ENCODE measurements around the gene LYSMD2.
"Not testable (repeated sequence)": the region's sequence is repeated elsewhere in the genome, so short reads cannot be mapped to it uniquely, and the experiment has no call there.

LYSMD2 gene, protein sequence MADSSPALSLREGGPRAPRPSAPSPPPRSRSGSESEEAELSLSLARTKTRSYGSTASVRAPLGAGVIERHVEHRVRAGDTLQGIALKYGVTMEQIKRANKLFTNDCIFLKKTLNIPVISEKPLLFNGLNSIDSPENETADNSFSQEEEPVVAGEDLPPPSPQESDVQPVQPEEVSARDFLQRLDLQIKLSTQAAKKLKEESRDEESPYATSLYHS

DNA sequence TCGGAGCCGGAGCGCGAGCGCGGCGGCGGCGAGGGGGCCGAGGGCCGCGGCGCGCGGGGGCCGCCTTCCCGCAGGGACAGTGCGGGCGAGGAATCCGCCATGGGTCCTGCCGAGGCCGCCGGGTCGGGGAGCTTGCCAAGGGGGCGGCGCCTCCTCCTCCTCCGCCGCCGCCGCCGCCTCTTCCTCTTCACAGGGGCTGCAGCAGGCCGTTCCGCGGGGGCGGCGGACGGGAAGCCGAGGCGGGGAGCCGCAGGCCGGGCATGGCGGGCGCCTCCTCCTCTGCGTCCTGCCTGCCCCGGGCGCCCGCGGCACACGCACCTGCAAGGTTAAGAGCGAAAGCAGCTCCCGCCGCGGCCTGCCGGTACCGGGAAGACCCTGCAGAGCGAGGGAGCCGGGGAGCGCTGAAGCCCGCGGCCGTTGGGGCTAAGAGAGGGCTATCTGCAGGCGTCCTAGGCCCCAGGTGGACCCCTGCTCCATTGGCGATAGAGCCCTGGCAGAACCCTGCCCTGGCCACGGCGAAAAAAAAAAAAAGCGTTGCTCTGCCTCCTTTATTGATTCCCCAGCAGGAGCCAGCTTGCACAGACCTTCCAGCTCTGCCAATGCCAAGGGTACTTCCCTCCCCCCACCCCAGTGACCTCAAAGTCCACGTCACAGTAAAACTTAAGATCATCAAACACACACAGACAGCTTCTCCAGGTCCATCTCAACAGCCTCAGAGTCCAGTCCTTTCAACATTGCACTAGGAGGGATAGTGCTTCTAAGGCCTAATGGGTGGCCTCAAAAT, at the start of gene LYSMD2:
Gene LYSMD2 (minus strand): TSS at position 134 of the 784 bp plus-strand sequence. CDS start 33 bp downstream, at position 101.
- H3K4me3 Mint-ChIP-seq: peak within 1 kb of the TSS; percentile 94
- peak within 1 kb of the TSS; percentile 96 for H3K27ac Mint-ChIP-seq
- peaks cover 52% of the 10 kb centered on the region for H3K4me1 Mint-ChIP-seq (ENCODE audit: low read depth)
- H3K27me3 Mint-ChIP-seq: no peaks in the 10 kb centered on the region
- H3K36me3 Mint-ChIP-seq: peaks cover 7% of the 10 kb centered on the region
- H3K9me3 Mint-ChIP-seq (ENCODE audit: low read depth): no peaks in the 10 kb centered on the region

DNA sequence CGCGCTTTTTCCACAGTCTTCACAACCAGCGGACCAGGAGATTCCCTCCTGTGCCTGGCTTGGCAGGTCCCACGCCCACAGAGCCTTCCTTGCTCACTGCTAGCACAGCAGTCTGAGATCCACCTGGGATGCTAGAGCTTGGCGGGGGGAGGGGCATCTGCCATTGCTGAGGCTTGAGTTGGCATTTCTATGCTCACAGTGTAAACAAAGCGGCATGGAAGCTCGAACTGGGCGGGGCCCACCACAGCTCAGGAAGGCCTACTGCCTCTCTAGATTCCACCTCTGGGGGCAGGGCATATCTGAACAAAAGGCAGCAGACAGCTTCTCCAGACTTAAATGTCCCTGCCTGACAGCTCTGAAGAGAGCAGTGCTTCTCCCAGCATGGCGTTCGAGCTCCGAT, 49.7 kb upstream of the LYSMD2 start:
- not testable (repeated sequence) for H3K27ac Mint-ChIP-seq; H3K9me3 Mint-ChIP-seq (ENCODE audit: low read depth); H3K4me3 Mint-ChIP-seq; H3K27me3 Mint-ChIP-seq; H3K4me1 Mint-ChIP-seq (ENCODE audit: low read depth)
- peaks cover 18% of the 10 kb centered on the region for H3K36me3 Mint-ChIP-seq

DNA sequence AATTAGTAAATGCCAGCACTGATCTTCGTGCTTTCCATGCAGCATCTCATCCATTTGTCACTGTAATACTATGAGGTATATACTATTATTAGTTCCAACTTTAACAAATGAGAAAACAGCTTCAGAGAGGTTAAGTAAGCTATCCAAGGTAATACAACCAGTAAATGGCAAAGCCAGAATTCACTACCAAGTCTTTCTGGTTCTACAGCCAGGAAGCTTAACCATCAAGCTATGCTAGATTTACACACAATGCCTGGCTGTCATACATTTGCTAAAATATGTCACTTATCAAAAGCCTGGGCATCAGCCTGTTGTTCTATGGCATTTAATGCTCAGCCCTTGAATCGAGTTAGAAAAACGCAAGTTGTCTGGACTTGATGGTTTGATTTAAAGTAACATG, 46.5 kb upstream of the LYSMD2 start:
- no peaks in the 10 kb centered on the region for H3K9me3 Mint-ChIP-seq (ENCODE audit: low read depth)
- no peak overlapping the region for H3K4me3 Mint-ChIP-seq
- no peaks in the 10 kb centered on the region for H3K4me1 Mint-ChIP-seq (ENCODE audit: low read depth)
- no peaks in the 10 kb centered on the region for H3K27me3 Mint-ChIP-seq
- H3K36me3 Mint-ChIP-seq: peaks cover 31% of the 10 kb centered on the region
- H3K27ac Mint-ChIP-seq: no peak overlapping the region

GRCh38 chr15:51782357-51782896, 45.0 kb upstream of the LYSMD2 start:
- no peaks in the 10 kb centered on the region for H3K9me3 Mint-ChIP-seq (ENCODE audit: low read depth)

DNA sequence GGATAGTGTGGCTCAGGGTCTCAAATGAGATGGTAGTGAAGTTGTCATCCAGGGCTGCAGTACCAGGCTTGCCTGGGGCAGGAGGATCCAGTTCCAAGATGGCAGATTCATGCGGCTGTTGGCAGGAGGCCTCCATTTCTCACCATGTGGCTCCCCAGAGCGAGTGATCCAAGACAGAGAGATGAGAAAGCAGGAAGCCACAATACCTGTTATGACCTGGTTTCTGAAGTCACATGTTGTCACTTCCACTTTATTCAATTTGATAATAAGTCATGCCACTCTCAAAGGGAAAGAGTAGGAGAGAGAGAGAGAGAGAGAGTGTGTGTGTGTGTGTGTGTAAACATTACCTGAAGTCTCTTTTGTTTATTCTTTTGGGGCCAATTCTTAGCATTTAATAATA, 44.1 kb upstream of the LYSMD2 start:
- H3K27ac Mint-ChIP-seq: no peak overlapping the region
- H3K27me3 Mint-ChIP-seq: no peaks in the 10 kb centered on the region
- no peaks in the 10 kb centered on the region for H3K4me1 Mint-ChIP-seq (ENCODE audit: low read depth)
- no peak overlapping the region for H3K4me3 Mint-ChIP-seq
- H3K9me3 Mint-ChIP-seq (ENCODE audit: low read depth): no peaks in the 10 kb centered on the region
- H3K36me3 Mint-ChIP-seq: peaks cover 26% of the 10 kb centered on the region

More at GRCh38 chr15:51782357-51782896, 45.0 kb upstream of the LYSMD2 start:
- H3K27me3 Mint-ChIP-seq: no peaks in the 10 kb centered on the region
- H3K4me3 Mint-ChIP-seq: no peak overlapping the region
- H3K36me3 Mint-ChIP-seq: peaks cover 26% of the 10 kb centered on the region
- no peaks in the 10 kb centered on the region for H3K4me1 Mint-ChIP-seq (ENCODE audit: low read depth)
- H3K27ac Mint-ChIP-seq: no peak overlapping the region

DNA sequence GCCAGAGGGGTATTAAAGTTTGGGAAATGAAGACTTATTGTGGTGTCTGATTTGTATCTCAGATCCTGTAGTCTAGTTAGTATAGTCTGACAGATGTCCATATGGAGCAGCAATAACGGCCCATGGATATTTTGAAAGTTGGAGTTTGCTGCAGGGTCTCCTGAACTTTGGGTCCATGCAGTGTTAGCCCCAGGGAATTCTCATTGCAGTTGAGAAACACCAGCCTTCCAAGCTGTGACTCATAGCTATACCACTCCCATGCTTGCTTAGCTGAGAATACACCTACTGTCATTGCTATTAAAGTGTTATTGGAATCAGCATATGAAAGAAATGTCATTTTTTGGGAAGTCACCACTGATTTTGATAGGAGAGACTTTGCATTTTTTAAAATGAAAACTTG, 43.2 kb upstream of the LYSMD2 start:
- no peaks in the 10 kb centered on the region for H3K27me3 Mint-ChIP-seq
- no peaks in the 10 kb centered on the region for H3K9me3 Mint-ChIP-seq (ENCODE audit: low read depth)
- H3K27ac Mint-ChIP-seq: no peak overlapping the region
- H3K4me1 Mint-ChIP-seq (ENCODE audit: low read depth): peaks cover 5% of the 10 kb centered on the region
- no peak overlapping the region for H3K4me3 Mint-ChIP-seq
- peaks cover 26% of the 10 kb centered on the region for H3K36me3 Mint-ChIP-seq

DNA sequence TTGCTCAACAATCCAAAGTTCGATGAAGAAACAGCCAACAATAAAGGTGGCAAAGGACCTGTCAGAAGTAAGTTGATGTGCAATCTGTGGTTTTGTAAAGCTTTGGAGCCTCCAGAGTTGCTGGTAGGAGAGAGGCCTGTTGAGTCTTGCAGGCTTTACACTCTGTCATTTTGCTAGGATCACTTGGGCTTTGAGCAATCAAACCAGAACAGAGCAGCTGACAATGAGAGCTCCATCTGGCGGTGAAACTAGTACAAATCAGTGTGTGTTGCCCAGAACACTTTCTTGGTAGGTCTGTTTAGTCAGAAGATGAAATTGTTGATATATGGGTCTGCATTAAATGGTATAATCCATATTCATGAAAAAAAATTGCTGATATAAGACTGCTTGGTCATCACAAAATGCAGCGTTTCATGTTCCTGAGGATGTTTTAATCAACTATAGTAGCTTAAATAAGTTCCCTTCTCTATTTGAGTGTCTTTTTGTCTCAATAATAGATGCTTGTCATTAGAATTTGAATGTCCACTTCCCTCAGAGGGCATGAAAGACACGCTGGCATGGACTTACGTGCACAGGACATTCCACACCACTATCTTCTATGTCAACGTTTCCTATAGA, 39.6 kb upstream of the LYSMD2 start:
- Mint-ChIP-seq H3K27me3 (no peaks in the 10 kb centered on the region), H3K36me3 (peaks cover 15% of the 10 kb centered on the region), H3K4me3 (no peak overlapping the region), H3K4me1 (ENCODE audit: low read depth) (peaks cover 5% of the 10 kb centered on the region), H3K27ac (no peak overlapping the region), H3K9me3 (ENCODE audit: low read depth) (no peaks in the 10 kb centered on the region)

DNA sequence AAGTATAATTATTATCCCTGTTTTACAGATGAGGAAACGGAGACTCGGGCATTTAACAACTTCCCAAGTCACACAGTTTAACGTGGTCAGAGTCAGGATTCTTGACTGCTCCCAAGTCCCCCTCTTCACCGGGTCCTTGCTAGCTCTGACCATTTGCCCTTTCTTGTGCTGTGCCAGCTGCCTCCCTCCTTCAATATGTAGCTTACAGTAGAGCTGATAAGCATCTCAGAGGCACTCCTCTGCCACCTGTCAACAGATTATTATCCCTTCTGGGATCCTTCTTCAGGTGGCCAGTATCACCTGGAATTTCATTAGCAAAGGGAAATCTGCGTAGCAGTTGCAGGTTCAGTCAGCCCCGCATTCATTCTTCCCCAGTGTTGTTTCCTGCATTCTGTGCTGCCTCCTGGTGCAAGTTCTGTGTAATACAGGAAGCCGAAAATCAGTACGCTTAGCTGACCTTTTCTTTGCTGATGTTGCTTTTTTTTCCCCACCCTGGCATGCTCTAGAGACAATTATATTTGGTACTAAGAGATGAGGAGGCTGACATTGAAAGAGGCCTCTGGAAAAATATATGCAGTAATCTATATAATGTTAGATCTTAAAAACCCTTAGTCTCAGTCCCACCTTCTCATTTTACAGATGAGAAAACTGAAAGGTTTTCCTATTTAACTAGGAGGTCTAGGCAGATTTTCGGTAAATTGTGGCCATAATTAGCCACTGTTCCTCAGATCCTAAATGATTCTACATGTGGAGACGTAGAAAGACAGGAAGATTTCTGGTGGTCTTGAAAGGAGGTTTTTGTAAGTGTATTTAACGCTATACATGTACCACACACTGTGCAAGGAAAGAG, 38.7 kb upstream of the LYSMD2 start:
- H3K36me3 Mint-ChIP-seq: peaks cover 9% of the 10 kb centered on the region
- H3K27ac Mint-ChIP-seq: no peak overlapping the region
- H3K4me3 Mint-ChIP-seq: no peak overlapping the region
- H3K27me3 Mint-ChIP-seq: no peaks in the 10 kb centered on the region
- peaks cover 5% of the 10 kb centered on the region for H3K4me1 Mint-ChIP-seq (ENCODE audit: low read depth)
- no peaks in the 10 kb centered on the region for H3K9me3 Mint-ChIP-seq (ENCODE audit: low read depth)

DNA sequence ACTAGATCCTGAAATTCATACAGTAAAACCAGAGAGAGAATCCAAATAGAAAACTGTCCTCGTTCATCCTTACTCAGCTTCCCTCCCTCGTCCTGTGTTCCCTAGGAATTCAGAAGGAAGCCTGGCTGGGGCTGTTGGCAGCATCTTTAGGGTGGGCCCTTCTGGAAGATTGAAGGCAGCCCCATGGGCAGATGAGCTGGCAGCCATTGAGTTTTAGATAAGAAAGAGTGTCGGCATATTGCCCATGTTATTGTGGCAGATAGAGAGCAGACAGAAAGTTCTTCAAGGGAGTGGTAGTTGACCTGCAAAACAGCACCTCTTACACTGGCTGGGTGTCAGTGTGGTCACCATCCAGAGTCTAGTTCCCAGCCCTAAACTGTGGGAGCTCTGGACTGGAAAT, 37.5 kb upstream of the LYSMD2 start:
- Mint-ChIP-seq H3K36me3 (peaks cover 12% of the 10 kb centered on the region), H3K4me3 (no peak overlapping the region), H3K27ac (no peak overlapping the region), H3K27me3 (no peaks in the 10 kb centered on the region), H3K4me1 (ENCODE audit: low read depth) (peaks cover 5% of the 10 kb centered on the region), H3K9me3 (ENCODE audit: low read depth) (no peaks in the 10 kb centered on the region)

DNA sequence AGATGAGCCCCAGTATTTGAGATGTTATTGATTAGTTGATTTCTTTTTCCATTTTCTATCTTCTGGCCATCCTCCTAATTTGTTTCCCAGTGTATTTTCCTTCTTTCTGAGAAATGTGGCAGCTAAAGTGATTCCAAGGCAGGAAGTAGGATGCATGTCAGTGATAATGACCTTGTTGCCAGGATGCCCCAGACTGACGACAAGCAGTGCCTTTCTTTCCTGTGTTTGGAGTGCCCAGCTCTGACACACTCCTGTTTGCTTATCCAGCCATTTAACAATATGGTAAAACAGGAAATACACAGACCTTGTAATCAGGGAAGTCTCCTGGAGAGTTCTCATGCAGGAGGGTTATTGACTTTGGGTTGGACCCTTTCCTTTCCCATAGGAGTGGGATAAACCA, 34.3 kb upstream of the LYSMD2 start:
- Mint-ChIP-seq H3K9me3 (ENCODE audit: low read depth) (no peaks in the 10 kb centered on the region), H3K27me3 (no peaks in the 10 kb centered on the region), H3K4me1 (ENCODE audit: low read depth) (peaks cover 18% of the 10 kb centered on the region), H3K4me3 (no peak overlapping the region), H3K36me3 (peaks cover 16% of the 10 kb centered on the region), H3K27ac (no peak overlapping the region)

DNA sequence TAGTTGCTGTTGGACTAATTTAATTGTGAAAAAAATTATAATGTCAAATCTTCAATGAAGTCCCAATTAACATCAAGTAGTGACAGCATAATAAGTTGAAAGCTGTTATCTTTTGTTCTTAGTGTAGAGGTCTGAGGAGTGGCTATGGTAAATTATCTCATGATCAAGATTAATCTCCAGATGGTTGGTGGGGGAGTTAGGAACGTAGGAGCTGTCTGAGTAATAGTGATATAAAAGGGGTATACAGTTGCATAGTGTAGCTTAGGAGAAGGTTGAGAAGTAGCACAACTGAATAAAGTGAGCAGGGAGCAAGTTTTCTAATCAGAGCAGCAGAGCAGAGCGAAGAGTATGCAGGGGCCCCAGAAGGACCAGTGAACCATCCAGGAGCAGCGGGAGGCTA, 33.4 kb upstream of the LYSMD2 start:
- H3K27me3 Mint-ChIP-seq: no peaks in the 10 kb centered on the region
- peaks cover 19% of the 10 kb centered on the region for H3K36me3 Mint-ChIP-seq
- H3K27ac Mint-ChIP-seq: no peak overlapping the region
- H3K9me3 Mint-ChIP-seq (ENCODE audit: low read depth): no peaks in the 10 kb centered on the region
- H3K4me3 Mint-ChIP-seq: no peak overlapping the region
- peaks cover 14% of the 10 kb centered on the region for H3K4me1 Mint-ChIP-seq (ENCODE audit: low read depth)

GRCh38 chr15:51768018-51768417, 30.6 kb upstream of the LYSMD2 start:
- peaks cover 13% of the 10 kb centered on the region for H3K4me1 Mint-ChIP-seq (ENCODE audit: low read depth)
- no peaks in the 10 kb centered on the region for H3K27me3 Mint-ChIP-seq
- H3K9me3 Mint-ChIP-seq (ENCODE audit: low read depth): no peaks in the 10 kb centered on the region
- peak overlapping the region; percentile 74 for H3K27ac Mint-ChIP-seq
- H3K36me3 Mint-ChIP-seq: peaks cover 19% of the 10 kb centered on the region
- no peak overlapping the region for H3K4me3 Mint-ChIP-seq

DNA sequence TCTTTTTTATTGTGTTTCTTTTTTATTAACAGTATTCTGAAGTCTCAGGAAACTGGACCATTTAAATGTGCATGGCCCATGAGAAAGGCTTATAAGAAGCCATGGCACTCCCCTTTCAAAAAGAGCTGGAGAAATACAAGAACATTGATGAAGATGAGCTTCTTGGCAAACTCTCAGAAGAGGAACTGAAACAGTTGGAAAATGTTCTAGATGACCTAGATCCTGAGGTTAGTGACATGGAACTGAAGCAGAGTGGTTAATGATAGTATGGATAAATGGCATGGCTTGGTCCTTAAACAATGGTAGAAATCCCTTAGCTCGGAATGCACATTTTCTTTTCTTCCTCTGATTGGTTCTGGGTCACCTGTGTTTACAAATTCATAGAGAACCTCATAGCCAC, 28.9 kb upstream of the LYSMD2 start:
- Mint-ChIP-seq H3K4me1 (ENCODE audit: low read depth) (peaks cover 13% of the 10 kb centered on the region), H3K36me3 (peaks cover 19% of the 10 kb centered on the region), H3K27me3 (no peaks in the 10 kb centered on the region), H3K27ac (peak overlapping the region; percentile 10), H3K9me3 (ENCODE audit: low read depth) (no peaks in the 10 kb centered on the region), H3K4me3 (no peak overlapping the region)

DNA sequence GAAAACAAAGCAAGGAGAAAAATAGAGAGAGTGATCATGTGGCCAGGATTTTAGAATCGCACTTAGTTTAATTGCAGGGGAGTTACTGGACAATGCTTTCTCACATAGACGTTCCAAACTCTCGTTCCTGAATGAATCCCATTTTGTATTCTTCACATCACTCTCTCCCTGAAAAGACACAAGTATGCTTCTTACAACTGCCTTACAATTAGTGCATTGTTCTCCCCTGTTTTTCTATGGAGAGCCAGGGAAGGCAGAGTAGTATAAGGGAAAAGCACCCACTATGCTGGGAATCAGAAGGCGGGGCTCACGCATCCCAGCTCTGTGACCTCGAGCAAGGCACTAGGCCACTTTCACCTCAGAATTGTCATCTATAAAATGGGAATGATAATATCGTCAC, 28.3 kb upstream of the LYSMD2 start:
- H3K27me3 Mint-ChIP-seq: no peaks in the 10 kb centered on the region
- peaks cover 13% of the 10 kb centered on the region for H3K4me1 Mint-ChIP-seq (ENCODE audit: low read depth)
- H3K36me3 Mint-ChIP-seq: peaks cover 16% of the 10 kb centered on the region
- H3K27ac Mint-ChIP-seq: no peak overlapping the region
- H3K9me3 Mint-ChIP-seq (ENCODE audit: low read depth): no peaks in the 10 kb centered on the region
- no peak overlapping the region for H3K4me3 Mint-ChIP-seq

Data from activated naive CD8-positive, alpha-beta T cell (primary cell).